H54 (cell line): ENCODE results near the gene ARHGAP18.

Source experiments
- DNase-seq: peaks from one replicate; pipeline ENCODE4 v3.0.0; 2011; ENCODE audit warnings: low spot score, mixed read lengths; ENCODE audit not compliant: insufficient read length
- FAIRE-seq: peaks from 3 replicates; lab custom pipeline; 2011; peaks lifted over from hg19 to GRCh38; lab: Jason Lieb, UNC
- POLR2A ChIP-seq: IDR thresholded peaks from 2 replicates; pipeline ENCODE4 v1.6.1; 2011; ENCODE audit warnings: low read depth, mild to moderate bottlenecking, low read length

Gene ARHGAP18

DNA sequence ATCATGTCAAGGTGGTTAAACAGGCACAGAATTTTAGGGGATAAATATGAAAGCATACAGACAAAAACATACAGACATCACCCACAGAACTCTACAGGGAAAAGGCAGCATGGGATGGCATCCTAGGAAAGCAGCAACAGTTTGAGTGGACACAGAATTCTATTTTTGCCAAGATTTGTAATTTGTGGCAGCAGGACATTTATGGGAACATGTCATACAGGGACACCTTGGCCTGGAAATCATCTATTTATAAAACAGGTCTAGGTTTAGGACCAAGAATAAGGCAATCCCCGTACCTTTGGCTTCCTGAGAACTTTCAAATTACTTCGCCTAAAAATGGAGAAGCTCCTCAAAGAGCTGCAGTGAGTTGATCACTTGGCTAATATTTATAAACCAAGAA lies 17.5 kb downstream of the ARHGAP18 start:
- no peak for DNase-seq
- no peak for TF ChIP-seq POLR2A
- FAIRE-seq: no peak

DNA sequence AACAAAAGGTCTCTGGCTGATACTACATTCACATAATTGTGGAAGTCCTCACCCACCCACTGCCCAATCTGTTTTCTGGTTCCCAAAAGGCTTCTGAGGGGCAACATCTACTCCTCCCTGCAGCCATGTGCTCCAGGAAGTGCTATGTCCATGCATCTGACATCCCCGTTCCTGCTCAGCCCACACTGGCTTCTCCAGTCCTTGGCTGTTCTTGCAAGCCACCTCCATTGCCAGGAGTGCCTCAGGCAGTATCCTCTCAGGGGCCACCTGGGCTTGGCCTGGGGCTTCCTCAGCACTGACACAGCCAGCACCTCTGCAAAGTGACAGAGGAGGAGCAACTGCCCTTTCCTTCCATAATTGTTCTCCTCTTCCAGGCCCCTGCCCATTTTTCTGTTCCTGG lies 18.3 kb downstream of the ARHGAP18 start:
- no peak for TF ChIP-seq POLR2A
- no peak for DNase-seq
- no peak for FAIRE-seq

GRCh38 chr6:129691043-129691640 lies 18.8 kb downstream of the ARHGAP18 start:
- DNase-seq (no peak), FAIRE-seq (no peak)
- TF ChIP-seq POLR2A: no peak

DNA sequence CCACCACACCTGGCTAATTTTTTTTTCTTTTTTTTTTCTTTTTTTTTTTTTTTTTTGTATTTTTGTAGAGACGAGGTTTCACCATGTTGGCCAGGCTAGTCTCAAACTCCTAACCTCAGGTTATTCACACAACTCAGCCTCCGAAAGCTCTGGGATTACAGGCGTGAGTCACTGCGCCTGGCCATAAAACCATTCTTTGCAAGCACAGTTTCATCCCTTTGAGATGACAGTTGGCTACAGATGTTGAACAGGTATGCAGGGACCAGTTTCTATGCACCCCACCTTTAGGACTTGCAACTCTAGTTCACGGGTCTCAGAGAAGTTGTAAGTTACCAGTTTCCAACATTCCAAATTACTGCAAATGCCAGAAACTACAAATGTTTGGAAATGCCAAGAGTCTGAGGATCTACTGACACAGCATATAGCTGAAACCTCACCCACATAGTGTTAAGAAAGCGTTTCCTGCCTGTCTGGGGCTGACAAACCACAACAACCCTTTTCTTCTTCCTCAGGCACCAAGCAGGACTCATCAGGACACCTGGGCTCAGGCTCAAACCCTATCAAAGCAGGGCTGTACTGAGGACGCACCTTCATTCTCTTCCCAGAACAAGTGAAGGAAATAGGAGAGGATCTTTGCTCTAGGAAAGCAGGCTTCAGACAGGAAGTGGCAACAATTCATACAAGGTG lies 22.9 kb downstream of the ARHGAP18 start:
- DNase-seq: no peak

GRCh38 chr6:129685662-129686031 lies 24.3 kb downstream of the ARHGAP18 start:
- no peak for TF ChIP-seq POLR2A
- FAIRE-seq (no peak), DNase-seq (no peak)

More for the DNA sequence above, 22.9 kb downstream of the ARHGAP18 start:
- no peak for TF ChIP-seq POLR2A
- FAIRE-seq: no peak

- FAIRE-seq (no peak), DNase-seq (no peak)
- TF ChIP-seq POLR2A: no peak
Measured at GRCh38 chr6:129684903-129685661, 24.9 kb downstream of the ARHGAP18 start.

GRCh38 chr6:129684323-129684884 lies 25.6 kb downstream of the ARHGAP18 start:
- no peak for DNase-seq
- TF ChIP-seq POLR2A: no peak
- no peak for FAIRE-seq

DNA sequence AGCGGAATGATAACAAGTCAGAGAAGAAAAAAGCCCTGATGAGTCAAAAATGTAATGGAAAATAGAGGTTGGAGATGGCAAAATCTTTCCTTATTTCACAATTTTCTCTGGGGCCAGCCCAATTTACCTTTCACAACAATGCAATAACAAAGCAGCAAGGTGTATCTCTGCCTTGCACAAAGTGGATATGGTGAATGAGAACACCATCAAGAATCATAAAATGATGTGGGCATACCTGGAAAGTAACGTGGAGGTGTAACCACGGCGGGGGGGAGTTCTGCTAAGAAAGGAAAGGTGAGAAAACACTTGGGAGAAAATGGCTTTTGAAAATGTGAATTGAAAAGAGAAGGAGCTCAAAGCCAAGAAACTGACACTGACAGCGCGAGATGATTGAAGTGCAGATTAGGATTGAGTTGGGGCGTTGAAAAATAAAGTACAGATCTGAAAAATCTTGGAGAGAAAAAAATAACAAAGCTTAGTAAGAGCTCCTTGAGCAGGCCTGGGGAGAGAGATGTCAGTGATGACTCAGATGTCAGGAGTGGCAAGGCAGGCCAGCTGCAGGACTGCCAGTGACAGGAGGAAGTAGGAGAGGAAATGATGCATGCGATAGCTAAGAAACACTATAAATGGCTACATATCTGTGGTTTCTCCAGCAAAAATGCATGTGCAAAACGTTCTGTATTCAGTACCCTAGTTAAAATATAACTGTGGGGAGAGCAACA lies 26.2 kb downstream of the ARHGAP18 start:
- DNase-seq (peak; percentile 54), FAIRE-seq (peak; percentile 89)
- TF ChIP-seq POLR2A: no peak

- TF ChIP-seq POLR2A: no peak
- FAIRE-seq: no peak
- no peak for DNase-seq
Measured at GRCh38 chr6:129681913-129682205, 28.1 kb downstream of the ARHGAP18 start.

- DNase-seq (no peak), FAIRE-seq (no peak)
- TF ChIP-seq POLR2A: no peak
Measured at GRCh38 chr6:129680633-129681032, 29.3 kb downstream of the ARHGAP18 start.

- DNase-seq: no peak
Measured at GRCh38 chr6:129679758-129680157, 30.2 kb downstream of the ARHGAP18 start.

DNA sequence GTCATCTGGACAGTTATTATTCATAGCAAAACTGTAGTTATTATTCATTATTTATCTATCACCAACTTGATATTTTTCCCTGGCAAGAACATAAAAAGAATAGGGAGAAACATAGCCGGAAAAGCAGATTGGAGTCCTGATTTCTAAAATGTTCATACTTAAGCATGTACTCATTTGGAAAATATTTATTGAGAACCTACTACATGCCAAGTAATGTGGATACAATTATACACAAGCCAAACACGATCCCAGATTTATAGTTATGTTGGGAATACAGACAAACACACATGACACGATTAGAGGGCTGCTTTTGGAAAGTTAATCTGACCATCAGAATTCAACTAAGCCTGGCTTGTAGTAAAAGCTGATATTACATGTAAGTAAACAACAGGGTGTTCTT lies 30.7 kb downstream of the ARHGAP18 start:
- FAIRE-seq: no peak
- no peak for DNase-seq
- TF ChIP-seq POLR2A: no peak

More at GRCh38 chr6:129679758-129680157, 30.2 kb downstream of the ARHGAP18 start:
- TF ChIP-seq POLR2A: no peak
- FAIRE-seq: no peak

- TF ChIP-seq POLR2A: no peak
- FAIRE-seq (no peak), DNase-seq (no peak)
Measured at GRCh38 chr6:129678463-129678862, 31.5 kb downstream of the ARHGAP18 start.

- DNase-seq (no peak), FAIRE-seq (no peak)
- TF ChIP-seq POLR2A: no peak
Measured at GRCh38 chr6:129677620-129678325, 32.2 kb downstream of the ARHGAP18 start.
